B cell (primary cell): Measurements from ENCODE around the gene TMEM203.

ENCODE experiments used
- CTCF ChIP-seq: fragments of 200-600 bp; IDR thresholded peaks from one replicate; pipeline ENCODE4 v1.8.0; 2022; ENCODE audit warnings: antibody characterized with exemption, mild to moderate bottlenecking
- EZH2 ChIP-seq: IDR thresholded peaks from 2 replicates; pipeline ENCODE4 v1.6.1; 2012; ENCODE audit warnings: borderline replicate concordance, low read depth, mild to moderate bottlenecking, moderate library complexity, low read length; ENCODE audit not compliant: insufficient read depth, poor library complexity, severe bottlenecking

GRCh38 chr9:137156567-137157375 lies 48.7 kb downstream of the TMEM203 start:
- TF ChIP-seq CTCF = no peak
- TF ChIP-seq EZH2 = no peak
